ENCODE results near the gene LRP11. TPM values are rescaled to one million over a fixed set of nuclear protein-coding genes. Genes with fewer than 3 reads are reported as not detected.

The LRP11 gene, protein sequence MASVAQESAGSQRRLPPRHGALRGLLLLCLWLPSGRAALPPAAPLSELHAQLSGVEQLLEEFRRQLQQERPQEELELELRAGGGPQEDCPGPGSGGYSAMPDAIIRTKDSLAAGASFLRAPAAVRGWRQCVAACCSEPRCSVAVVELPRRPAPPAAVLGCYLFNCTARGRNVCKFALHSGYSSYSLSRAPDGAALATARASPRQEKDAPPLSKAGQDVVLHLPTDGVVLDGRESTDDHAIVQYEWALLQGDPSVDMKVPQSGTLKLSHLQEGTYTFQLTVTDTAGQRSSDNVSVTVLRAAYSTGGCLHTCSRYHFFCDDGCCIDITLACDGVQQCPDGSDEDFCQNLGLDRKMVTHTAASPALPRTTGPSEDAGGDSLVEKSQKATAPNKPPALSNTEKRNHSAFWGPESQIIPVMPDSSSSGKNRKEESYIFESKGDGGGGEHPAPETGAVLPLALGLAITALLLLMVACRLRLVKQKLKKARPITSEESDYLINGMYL
- polyA plus RNA-seq: 46.1 and 48.8 TPM in 2 replicates

DNA sequence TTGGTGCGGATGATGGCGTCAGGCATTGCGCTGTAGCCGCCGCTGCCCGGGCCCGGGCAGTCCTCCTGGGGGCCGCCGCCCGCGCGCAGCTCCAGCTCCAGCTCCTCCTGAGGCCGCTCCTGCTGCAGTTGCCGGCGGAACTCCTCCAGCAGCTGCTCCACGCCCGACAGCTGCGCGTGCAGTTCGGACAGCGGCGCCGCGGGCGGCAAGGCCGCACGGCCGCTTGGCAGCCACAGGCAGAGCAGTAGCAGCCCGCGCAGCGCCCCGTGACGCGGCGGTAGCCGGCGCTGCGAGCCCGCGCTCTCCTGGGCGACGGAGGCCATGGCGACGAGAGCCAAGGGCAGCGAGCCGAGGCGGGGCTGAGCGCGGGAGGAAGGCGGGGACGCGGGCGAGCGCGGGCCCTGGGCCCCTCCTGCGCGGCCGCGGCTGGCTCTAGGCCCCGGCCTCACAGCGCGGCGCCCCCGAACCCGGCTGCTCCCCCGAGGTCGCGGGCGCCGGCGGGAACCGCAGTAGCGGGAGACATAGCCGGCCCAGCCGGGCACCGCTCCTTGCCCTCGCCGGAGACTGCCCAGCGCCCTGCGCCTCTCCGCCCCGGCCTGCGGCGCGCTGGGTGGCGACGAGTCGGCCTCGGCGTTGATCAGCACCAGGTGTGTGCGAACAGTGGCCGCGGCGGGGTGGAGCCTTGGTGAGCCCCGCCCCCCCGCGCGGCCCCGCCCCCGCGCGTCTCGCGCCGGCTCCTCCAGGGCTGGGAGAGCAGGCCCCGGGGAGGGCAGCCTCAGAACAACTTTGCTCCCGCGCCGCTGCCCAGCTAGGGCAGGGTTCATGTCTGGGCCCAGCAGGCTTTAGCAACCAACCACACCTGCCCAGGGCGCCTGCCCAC is at the start of gene LRP11:
Gene LRP11, minus strand, starts transcription at position 662 of the 880 bp plus-strand sequence. Its CDS starts 339 bp downstream, at position 323.

DNA sequence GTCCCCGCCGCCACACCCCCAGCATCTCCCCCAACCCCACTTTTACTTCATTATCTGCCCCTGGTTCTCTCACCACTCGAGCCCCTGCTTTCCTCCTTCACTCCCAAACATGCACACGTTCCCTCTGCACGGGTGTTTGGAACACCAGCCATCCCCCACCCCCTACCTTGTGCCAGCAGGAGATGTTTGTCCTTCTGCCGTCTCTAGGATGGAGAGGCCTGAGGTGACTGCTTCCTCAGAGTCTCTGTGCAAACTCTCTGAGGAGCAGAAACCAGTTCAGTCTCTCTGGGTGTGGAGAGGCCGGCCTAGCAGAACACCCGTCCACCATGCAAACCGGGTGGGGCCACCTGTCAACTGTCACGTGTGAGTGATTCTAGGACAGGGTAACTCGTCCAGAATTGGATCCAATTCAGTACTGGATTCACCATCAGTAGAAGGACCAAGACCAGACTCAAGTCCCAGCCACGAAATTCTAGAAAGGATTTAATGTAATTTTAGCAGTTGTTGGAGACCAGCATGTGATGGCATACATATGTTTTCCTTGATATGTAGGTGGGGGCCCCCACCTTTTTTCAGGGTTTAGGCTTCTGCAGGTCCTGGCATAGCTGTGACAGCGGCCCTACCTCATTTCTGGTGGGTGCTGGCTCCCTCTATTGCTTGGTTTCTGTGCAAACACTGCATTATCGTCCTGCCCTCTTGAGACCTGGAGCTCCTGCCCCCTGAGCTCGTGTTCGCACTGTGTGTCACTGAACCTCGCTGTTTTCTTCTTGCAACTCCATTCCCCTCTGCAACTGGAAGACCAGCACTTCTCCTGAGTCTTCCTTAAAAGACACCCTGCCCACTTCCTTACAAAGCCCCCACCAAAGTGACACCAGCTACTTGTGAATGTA is 33.9 kb upstream of the LRP11 start, which contains the start of gene RAET1E:
Gene RAET1E, minus strand, starts transcription at position 259 of the 890 bp plus-strand sequence. CDS start 7,212 bp downstream, outside the sequence.

Other genes starting within 250 kb of the LRP11 start
- 3.3 and 7.6 TPM in 2 replicates for gene KATNA1, start 215.6 kb downstream of the LRP11 start, polyA plus RNA-seq
- 5.4 and 8.0 TPM in 2 replicates for gene LATS1, start 146.3 kb downstream of the LRP11 start, polyA plus RNA-seq
- 9.1 and 13.5 TPM in 2 replicates for gene NUP43, start 117.8 kb downstream of the LRP11 start, polyA plus RNA-seq
- gene PCMT1, start 114.6 kb downstream of the LRP11 start, polyA plus RNA-seq: 413 and 492 TPM in 2 replicates
- 0.34 TPM in 1 of 2 replicates, not detected in the other for gene RAET1E, start 33.8 kb upstream of the LRP11 start, polyA plus RNA-seq
- gene RAET1G, start 58.8 kb upstream of the LRP11 start, polyA plus RNA-seq: not detected in 2 replicates
- gene ULBP2, start 77.7 kb upstream of the LRP11 start, polyA plus RNA-seq: 5.6 and 9.5 TPM in 2 replicates
- not detected in 2 replicates for gene ULBP1, start 99.6 kb upstream of the LRP11 start, polyA plus RNA-seq
- not detected in 2 replicates for gene RAET1L, start 161.2 kb upstream of the LRP11 start, polyA plus RNA-seq
- gene ULBP3, start 204.8 kb upstream of the LRP11 start, polyA plus RNA-seq: not detected in 2 replicates